Suppressor macrophage treated with lipopolysaccharide for 4 hours (primary cell): ENCODE results near the gene AMOTL1.

Experiments used
- DNase-seq: peaks from one replicate; pipeline ENCODE4 v3.0.0-alpha.2; 2020

The AMOTL1 gene

GRCh38 chr11:94767701-94768601 lies at the start of gene AMOTL1:
TSS of gene AMOTL1 (plus strand) at chr11:94768356. CDS start at chr11:94768512, 156 bp downstream.
- peak; percentile 52 for DNase-seq

GRCh38 chr11:94719876-94720275 lies 48.3 kb upstream of the AMOTL1 start:
- no peak for DNase-seq

GRCh38 chr11:94721565-94722292 lies 46.4 kb upstream of the AMOTL1 start:
- no peak for DNase-seq

- no peak for DNase-seq
These were observed 45.4 kb upstream of the AMOTL1 start for GRCh38 chr11:94722735-94723134.

- DNase-seq = no peak
These were observed 43.1 kb upstream of the AMOTL1 start for GRCh38 chr11:94725097-94725496.

GRCh38 chr11:94727819-94728218 lies 40.3 kb upstream of the AMOTL1 start:
- DNase-seq = no peak

- DNase-seq = no peak
These were observed 39.6 kb upstream of the AMOTL1 start for GRCh38 chr11:94728541-94728940.

GRCh38 chr11:94728966-94729751 lies 39.0 kb upstream of the AMOTL1 start:
- no peak for DNase-seq

- no peak for DNase-seq
These were observed 38.0 kb upstream of the AMOTL1 start for GRCh38 chr11:94730153-94730552.

- no peak for DNase-seq
These were observed 36.1 kb upstream of the AMOTL1 start for GRCh38 chr11:94731880-94732601.

GRCh38 chr11:94732617-94733281 lies 35.4 kb upstream of the AMOTL1 start:
- peak; percentile 3 for DNase-seq

GRCh38 chr11:94734563-94735275 lies 33.4 kb upstream of the AMOTL1 start:
- DNase-seq = no peak

- no peak for DNase-seq
These were observed 32.2 kb upstream of the AMOTL1 start for GRCh38 chr11:94735907-94736306.

- DNase-seq = no peak
These were observed 31.0 kb upstream of the AMOTL1 start for GRCh38 chr11:94737171-94737611.

- no peak for DNase-seq
These were observed 29.4 kb upstream of the AMOTL1 start for GRCh38 chr11:94738746-94739145.

GRCh38 chr11:94739331-94739730 lies 28.8 kb upstream of the AMOTL1 start:
- no peak for DNase-seq

GRCh38 chr11:94740083-94741021 lies 27.8 kb upstream of the AMOTL1 start:
- no peak for DNase-seq

- DNase-seq = peak; percentile 18
These were observed 27.0 kb upstream of the AMOTL1 start for GRCh38 chr11:94741022-94741679.

- DNase-seq = no peak
These were observed 25.5 kb upstream of the AMOTL1 start for GRCh38 chr11:94742665-94743064.
